Neural progenitor cell (in vitro differentiated cells): ENCODE results near the gene QRICH1. TPM values are rescaled to one million over a fixed set of nuclear protein-coding genes. Genes with fewer than 3 reads are reported as not detected.

Source experiments
- DNase-seq: peaks from one replicate; pipeline ENCODE4 v3.0.0-alpha.2; 2016; ENCODE audit warnings: low spot score
- H2AFZ ChIP-seq: fragments of 200-600 bp; sonication (generic); replicated peaks from 2 replicates; pipeline ENCODE4 v1.6.1; 2016; ENCODE audit warnings: antibody characterized with exemption
- H3F3A ChIP-seq: fragments of 200-600 bp; sonication (generic); 2 replicates; pipeline ENCODE4 v1.6.1; 2016; ENCODE audit warnings: antibody characterized with exemption, low read depth
- H3K27ac ChIP-seq: fragments of 200-600 bp; sonication (generic); 2 replicates; pipeline ENCODE4 v1.5.1; 2016; ENCODE audit warnings: mild to moderate bottlenecking
- H3K27me3 ChIP-seq: fragments of 200-600 bp; sonication (generic); 2 replicates; pipeline ENCODE4 v1.6.1; 2016; ENCODE audit warnings: mild to moderate bottlenecking, moderate library complexity
- H3K36me3 ChIP-seq: fragments of 200-600 bp; sonication (generic); 2 replicates; pipeline ENCODE4 v1.5.1; 2016
- H3K4me1 ChIP-seq: fragments of 200-600 bp; sonication (generic); 2 replicates; pipeline ENCODE4 v1.6.1; 2016; ENCODE audit warnings: mixed run types
- H3K4me2 ChIP-seq: fragments of 200-600 bp; sonication (generic); 2 replicates; pipeline ENCODE4 v1.6.1; 2016
- H3K4me3 ChIP-seq: fragments of 200-600 bp; sonication (generic); 2 replicates; pipeline ENCODE4 v1.5.1; 2016
- H3K79me2 ChIP-seq: fragments of 200-600 bp; sonication (generic); 2 replicates; pipeline ENCODE4 v1.6.1; 2016; ENCODE audit warnings: low read depth
- H3K9ac ChIP-seq: fragments of 200-600 bp; sonication (generic); 2 replicates; pipeline ENCODE4 v1.6.1; 2016
- H3K9me3 ChIP-seq: fragments of 200-600 bp; sonication (generic); 2 replicates; pipeline ENCODE4 v1.5.1; 2016; ENCODE audit warnings: low read depth
- H4K20me1 ChIP-seq: fragments of 200-600 bp; sonication (generic); 2 replicates; pipeline ENCODE4 v1.6.1; 2016; ENCODE audit warnings: low read depth
- H3K27ac Mint-ChIP-seq: 3 replicates; pipeline ENCODE4 v1.8.0; 2021; ENCODE audit warnings: mixed read lengths
- H3K27me3 Mint-ChIP-seq: 2 replicates; pipeline ENCODE4 v1.8.0; 2022; ENCODE audit warnings: low read depth, mild to moderate bottlenecking, inconsistent platforms, moderate library complexity, mixed read lengths; ENCODE audit not compliant: insufficient read depth
- H3K36me3 Mint-ChIP-seq: 3 replicates; pipeline ENCODE4 v1.8.0; 2021; ENCODE audit warnings: mixed read lengths
- H3K4me1 Mint-ChIP-seq: 3 replicates; pipeline ENCODE4 v1.8.0; 2021; ENCODE audit warnings: mixed read lengths
- H3K4me3 Mint-ChIP-seq: 3 replicates; pipeline ENCODE4 v1.8.0; 2021; ENCODE audit warnings: mild to moderate bottlenecking, moderate library complexity, mixed read lengths
- H3K9me3 Mint-ChIP-seq: 3 replicates; pipeline ENCODE4 v1.8.0; 2020; ENCODE audit warnings: mixed read lengths
- CTCF ChIP-seq: fragments of 200-600 bp; sonication (generic); IDR thresholded peaks from 2 replicates; pipeline ENCODE4 v1.5.1; 2017; ENCODE audit warnings: antibody characterized with exemption, mild to moderate bottlenecking
- EZH2 ChIP-seq: fragments of 200-600 bp; sonication (generic); IDR thresholded peaks from 2 replicates; pipeline ENCODE4 v1.6.1; 2017; ENCODE audit warnings: antibody characterized with exemption, mild to moderate bottlenecking, moderate library complexity
- EZH2phosphoT487 ChIP-seq: fragments of 200-600 bp; sonication (generic); IDR thresholded peaks from 2 replicates; pipeline ENCODE4 v1.6.1; 2017; ENCODE audit warnings: antibody characterized with exemption
- total RNA-seq: library from RNA; depleted of rRNA; stranded (reverse); fragments of >200 nt; gene quantifications from 2 replicates; pipeline ENCODE4 v1.2.3, GENCODE V29; 2015; ENCODE audit warnings: low replicate concordance

Gene QRICH1
- total RNA-seq, 1 donor from 2014 or later: 167 TPM

- no peak overlapping the region for H2AFZ ChIP-seq
- peaks cover 6% of the 10 kb centered on the region for H3K36me3 Mint-ChIP-seq
- peaks cover 1% of the 10 kb centered on the region for H3K79me2 ChIP-seq
- H3K9me3 Mint-ChIP-seq: no peaks in the 10 kb centered on the region
- H3K27me3 ChIP-seq: no peaks in the 10 kb centered on the region
- peaks cover 2% of the 10 kb centered on the region for H3K27me3 Mint-ChIP-seq
- no peaks in the 10 kb centered on the region for H3K9me3 ChIP-seq
- peaks cover 17% of the 10 kb centered on the region for H3F3A ChIP-seq
- no peak overlapping the region for H3K4me3 ChIP-seq
- H3K27ac ChIP-seq: no peak overlapping the region
- no peaks in the 10 kb centered on the region for H3K36me3 ChIP-seq
- H3K4me1 Mint-ChIP-seq: peaks cover under 1% of the 10 kb centered on the region
- H4K20me1 ChIP-seq: no peaks in the 10 kb centered on the region
- no peaks in the 10 kb centered on the region for H3K4me1 ChIP-seq
- H3K4me2 ChIP-seq: no peak overlapping the region
- H3K9ac ChIP-seq: no peak overlapping the region
- no peak overlapping the region for H3K27ac Mint-ChIP-seq
- TF ChIP-seq EZH2phosphoT487: no peak
- TF ChIP-seq EZH2: no peak
- TF ChIP-seq CTCF: peak; percentile 19
- DNase-seq: no peak
- H3K4me3 Mint-ChIP-seq: no peak overlapping the region
Measured at GRCh38 chr3:49124991-49125670, 31.3 kb upstream of the QRICH1 start.

GRCh38 chr3:49124203-49124602 is 30.3 kb upstream of the QRICH1 start:
- H3K9me3 ChIP-seq: no peaks in the 10 kb centered on the region
- Mint-ChIP-seq H3K9me3 (no peaks in the 10 kb centered on the region), H3K4me1 (peaks cover 4% of the 10 kb centered on the region), H3K27ac (no peak overlapping the region), H3K27me3 (peaks cover 2% of the 10 kb centered on the region), H3K36me3 (peaks cover 3% of the 10 kb centered on the region), H3K4me3 (no peak overlapping the region)
- no peaks in the 10 kb centered on the region for H3K4me1 ChIP-seq
- H2AFZ ChIP-seq: no peak overlapping the region
- no peaks in the 10 kb centered on the region for H4K20me1 ChIP-seq
- no peaks in the 10 kb centered on the region for H3K27me3 ChIP-seq
- peaks cover 10% of the 10 kb centered on the region for H3K79me2 ChIP-seq
- H3F3A ChIP-seq: peaks cover 20% of the 10 kb centered on the region
- no peak for DNase-seq
- no peaks in the 10 kb centered on the region for H3K36me3 ChIP-seq
- TF ChIP-seq EZH2phosphoT487: no peak
- no peak for TF ChIP-seq CTCF
- H3K4me3 ChIP-seq: no peak overlapping the region
- H3K4me2 ChIP-seq: no peak overlapping the region
- no peak overlapping the region for H3K9ac ChIP-seq
- no peak overlapping the region for H3K27ac ChIP-seq

GRCh38 chr3:49123687-49124086 is 29.8 kb upstream of the QRICH1 start:
- no peak overlapping the region for H3K4me3 Mint-ChIP-seq
- H4K20me1 ChIP-seq: no peaks in the 10 kb centered on the region
- no peak for DNase-seq
- no peak overlapping the region for H3K27ac ChIP-seq
- no peak overlapping the region for H3K27ac Mint-ChIP-seq
- no peak overlapping the region for H3K9ac ChIP-seq
- no peak overlapping the region for H2AFZ ChIP-seq
- H3K79me2 ChIP-seq: peaks cover 16% of the 10 kb centered on the region
- H3K27me3 ChIP-seq: no peaks in the 10 kb centered on the region
- H3K4me3 ChIP-seq: no peak overlapping the region
- H3K9me3 ChIP-seq: no peaks in the 10 kb centered on the region
- TF ChIP-seq EZH2 (no peak), CTCF (no peak), EZH2phosphoT487 (no peak)
- peaks cover 2% of the 10 kb centered on the region for H3K36me3 Mint-ChIP-seq
- no peaks in the 10 kb centered on the region for H3K4me1 ChIP-seq
- no peaks in the 10 kb centered on the region for H3K36me3 ChIP-seq
- peaks cover 20% of the 10 kb centered on the region for H3F3A ChIP-seq
- no peak overlapping the region for H3K4me2 ChIP-seq
- H3K27me3 Mint-ChIP-seq: peaks cover 2% of the 10 kb centered on the region
- H3K4me1 Mint-ChIP-seq: peaks cover 4% of the 10 kb centered on the region
- H3K9me3 Mint-ChIP-seq: no peaks in the 10 kb centered on the region
